HEK293 (cell line): ENCODE results near the gene PBX2.

ENCODE experiments used
- CTCF ChIP-seq: fragments of 450-650 bp; formaldehyde crosslinking; IDR thresholded peaks from 2 replicates; pipeline ENCODE4 v1.5.1; 2016; ENCODE audit warnings: missing biosample characterization, missing genetic modification characterization
- HOXA7 ChIP-seq: sonication (generic); formaldehyde crosslinking; IDR thresholded peaks from 2 replicates; pipeline ENCODE4 v1.8.1; 2022; ENCODE audit warnings: missing genetic modification reagents, borderline replicate concordance
- HOXC10 ChIP-seq: sonication (generic); formaldehyde crosslinking; IDR thresholded peaks from 2 replicates; pipeline ENCODE4 v1.8.1; 2023; ENCODE audit warnings: mild to moderate bottlenecking, missing genetic modification reagents
- KLF1 ChIP-seq: fragments of 450-650 bp; formaldehyde crosslinking; IDR thresholded peaks from 2 replicates; pipeline ENCODE4 v1.5.1; 2016; ENCODE audit warnings: missing biosample characterization, missing genetic modification characterization
- ZFP69B ChIP-seq: fragments of 450-650 bp; formaldehyde crosslinking; IDR thresholded peaks from 2 replicates; pipeline ENCODE4 v1.5.1; 2016; ENCODE audit warnings: missing biosample characterization, missing genetic modification characterization
- ZNF132 ChIP-seq: fragments of 450-650 bp; formaldehyde crosslinking; IDR thresholded peaks from 2 replicates; pipeline ENCODE4 v1.5.1; 2017; ENCODE audit warnings: missing biosample characterization, missing genetic modification characterization, borderline replicate concordance
- ZNF175 ChIP-seq: fragments of 450-650 bp; formaldehyde crosslinking; IDR thresholded peaks from 2 replicates; pipeline ENCODE4 v1.5.1; 2016; ENCODE audit warnings: missing biosample characterization, missing genetic modification characterization
- ZNF335 ChIP-seq: fragments of 450-650 bp; formaldehyde crosslinking; conservative IDR thresholded peaks from 2 replicates; pipeline ENCODE4 v1.5.1; 2016; ENCODE audit warnings: missing biosample characterization, missing genetic modification characterization
- ZNF560 ChIP-seq: fragments of 450-650 bp; formaldehyde crosslinking; IDR thresholded peaks from 2 replicates; pipeline ENCODE4 v1.5.1; 2017; ENCODE audit warnings: missing biosample characterization, missing genetic modification characterization, borderline replicate concordance
- TF ChIP-seq, protein P1 (sequence below): sonication (generic); formaldehyde crosslinking; IDR thresholded peaks from 2 replicates; pipeline ENCODE4 v1.8.1; 2022; ENCODE audit warnings: mild to moderate bottlenecking, moderate library complexity, missing genetic modification reagents

- TF ChIP-seq CTCF (no peak), HOXA7 (CRISPR knock-in tag) (no peak), ZNF132 (tag by site-specific recombination) (no peak), KLF1 (tag by site-specific recombination) (no peak), ZNF560 (tag by site-specific recombination) (no peak), ZFP69B (tag by site-specific recombination) (no peak), ZNF175 (no peak), ZNF335 (tag by site-specific recombination) (no peak), HOXC10 (CRISPR knock-in tag) (no peak)
- TF ChIP-seq, protein P1, sequence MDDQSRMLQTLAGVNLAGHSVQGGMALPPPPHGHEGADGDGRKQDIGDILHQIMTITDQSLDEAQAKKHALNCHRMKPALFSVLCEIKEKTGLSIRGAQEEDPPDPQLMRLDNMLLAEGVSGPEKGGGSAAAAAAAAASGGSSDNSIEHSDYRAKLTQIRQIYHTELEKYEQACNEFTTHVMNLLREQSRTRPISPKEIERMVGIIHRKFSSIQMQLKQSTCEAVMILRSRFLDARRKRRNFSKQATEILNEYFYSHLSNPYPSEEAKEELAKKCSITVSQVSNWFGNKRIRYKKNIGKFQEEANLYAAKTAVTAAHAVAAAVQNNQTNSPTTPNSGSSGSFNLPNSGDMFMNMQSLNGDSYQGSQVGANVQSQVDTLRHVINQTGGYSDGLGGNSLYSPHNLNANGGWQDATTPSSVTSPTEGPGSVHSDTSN (CRISPR knock-in tag) = no peak
Observed at GRCh38 chr6:32189742-32190053, 304 bp downstream of the PBX2 start.
